HEK293 (cell line): Measurements from ENCODE around the gene WSCD2.

Experiments
- CTCF ChIA-PET: fragments of 350-600 bp; formaldehyde crosslinking; extraction: SDS; loops from one replicate; lab custom pipeline; 2021; ENCODE audit warnings: antibody characterized with exemption; lab: Yijun Ruan, JAX
- POLR2A ChIA-PET: fragments of 300-600 bp; formaldehyde crosslinking; extraction: SDS; loops from one replicate; lab custom pipeline; 2020; ENCODE audit warnings: antibody characterized with exemption, inconsistent platforms; lab: Yijun Ruan, JAX
- H3K27ac ChIP-seq: fragments of 200-500 bp; sonication (Bioruptor generic); 2 replicates; pipeline ENCODE4 v1.5.1; 2014; ENCODE audit warnings: low read depth, low read length, control low read depth, inconsistent platforms; ENCODE audit errors: extremely low read depth
- H3K36me3 ChIP-seq, 2 experiments: fragments of 200-500 bp in 1 of 2; sonication (Bioruptor generic) in 1 of 2; 1 replicate in 1 of 2; 2 replicates in 1 of 2; pipeline ENCODE4 v1.5.1; 2014 to 2017; ENCODE audit warnings: inconsistent platforms in 2 of 2, low read length in 2 of 2; ENCODE audit not compliant: control insufficient read depth in 2 of 2, insufficient read depth in 1 of 2
- H3K4me1 ChIP-seq: fragments of 200-500 bp; sonication (Bioruptor generic); 2 replicates; pipeline ENCODE4 v1.5.1; 2014; ENCODE audit warnings: mild to moderate bottlenecking, low read length, inconsistent platforms; ENCODE audit not compliant: control insufficient read depth, insufficient read depth
- H3K4me3 ChIP-seq: 2 replicates; pipeline ENCODE4 v1.5.1; 2011; ENCODE audit warnings: low read depth, mild to moderate bottlenecking, control low read depth, low read length, moderate library complexity
- H3K9me3 ChIP-seq: fragments of 200-500 bp; sonication (Bioruptor generic); 2 replicates; pipeline ENCODE4 v1.5.1; 2014; ENCODE audit warnings: low read depth, low read length, inconsistent platforms; ENCODE audit not compliant: control insufficient read depth, insufficient read depth
- GFI1B ChIP-seq: fragments of 450-650 bp; formaldehyde crosslinking; IDR thresholded peaks from 2 replicates; pipeline ENCODE4 v1.5.1; 2016; ENCODE audit warnings: missing biosample characterization, missing genetic modification characterization
- ZIC2 ChIP-seq: fragments of 450-650 bp; formaldehyde crosslinking; IDR thresholded peaks from 2 replicates; pipeline ENCODE4 v1.5.1; 2016; ENCODE audit warnings: missing biosample characterization, missing genetic modification characterization
- ZNF138 ChIP-seq: fragments of 450-650 bp; formaldehyde crosslinking; IDR thresholded peaks from 2 replicates; pipeline ENCODE4 v1.5.1; 2016; ENCODE audit warnings: missing biosample characterization, missing genetic modification characterization, borderline replicate concordance
- ZNF140 ChIP-seq: fragments of 450-650 bp; formaldehyde crosslinking; IDR thresholded peaks from 2 replicates; pipeline ENCODE4 v1.5.1; 2016; ENCODE audit warnings: missing biosample characterization, missing genetic modification characterization
- ZNF202 ChIP-seq: fragments of 450-650 bp; formaldehyde crosslinking; IDR thresholded peaks from 2 replicates; pipeline ENCODE4 v1.5.1; 2016; ENCODE audit warnings: missing biosample characterization, missing genetic modification characterization, borderline replicate concordance
- ZNF211 ChIP-seq: fragments of 450-650 bp; formaldehyde crosslinking; IDR thresholded peaks from 2 replicates; pipeline ENCODE4 v1.5.1; 2016; ENCODE audit warnings: low read depth, missing biosample characterization, missing genetic modification characterization
- ZNF274 ChIP-seq, 2 experiments: fragments of 200-500 bp in 1 of 2; fragments of 450-650 bp in 1 of 2; sonication (Bioruptor generic) in 1 of 2; formaldehyde crosslinking in 1 of 2; IDR thresholded peaks; 2 replicates each; pipeline versions ENCODE4 v1.5.1 to v1.6.1; 2014 to 2016; ENCODE audit warnings: borderline replicate concordance in 1 of 2, inconsistent platforms in 1 of 2, low read length in 1 of 2, missing biosample characterization in 1 of 2, missing genetic modification characterization in 1 of 2
- ZNF558 ChIP-seq: fragments of 450-650 bp; formaldehyde crosslinking; IDR thresholded peaks from 2 replicates; pipeline ENCODE4 v1.5.1; 2016; ENCODE audit warnings: missing biosample characterization, missing genetic modification characterization
- ZNF664 ChIP-seq: fragments of 450-650 bp; formaldehyde crosslinking; IDR thresholded peaks from 2 replicates; pipeline ENCODE4 v1.5.1; 2016; ENCODE audit warnings: missing biosample characterization, missing genetic modification characterization
- ZNF707 ChIP-seq: fragments of 450-650 bp; formaldehyde crosslinking; IDR thresholded peaks from 2 replicates; pipeline ENCODE4 v1.5.1; 2016; ENCODE audit warnings: missing biosample characterization, missing genetic modification characterization
- TF ChIP-seq, protein P1 (sequence below): fragments of 450-650 bp; formaldehyde crosslinking; IDR thresholded peaks from 2 replicates; pipeline ENCODE4 v1.5.1; 2016; ENCODE audit warnings: missing biosample characterization, missing genetic modification characterization
- TF ChIP-seq, protein P2 (sequence below): fragments of 450-650 bp; formaldehyde crosslinking; IDR thresholded peaks from 2 replicates; pipeline ENCODE4 v1.5.1; 2016; ENCODE audit warnings: missing biosample characterization, missing genetic modification characterization
- TF ChIP-seq, protein P3 (sequence below): fragments of 450-650 bp; IDR thresholded peaks from 2 replicates; pipeline ENCODE4 v1.5.1; 2018; ENCODE audit warnings: missing biosample characterization, mild to moderate bottlenecking, missing genetic modification characterization
- TF ChIP-seq, protein P4 (sequence below): fragments of 450-650 bp; formaldehyde crosslinking; IDR thresholded peaks from 2 replicates; pipeline ENCODE4 v1.5.1; 2016; ENCODE audit warnings: missing biosample characterization, missing genetic modification characterization

WSCD2 gene

DNA sequence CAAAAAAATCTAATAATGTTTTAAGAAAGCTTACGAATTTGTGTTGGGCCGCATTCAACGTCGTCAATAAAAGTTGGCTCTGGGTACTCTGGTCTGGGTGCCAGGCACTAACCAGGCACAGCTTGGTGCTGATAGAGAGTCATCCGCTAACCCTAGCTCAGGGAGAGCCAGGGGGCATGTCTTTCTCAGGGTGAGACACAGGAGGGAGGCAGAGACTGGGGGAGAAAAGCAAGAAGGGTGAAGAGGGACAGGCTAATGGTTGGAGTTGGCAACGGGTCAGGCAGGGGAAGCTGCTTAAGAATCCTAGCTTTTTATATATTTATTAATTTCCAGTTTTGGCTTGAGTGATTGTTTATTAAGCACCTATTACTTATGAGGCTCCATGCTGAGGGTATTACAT is 105.1 kb downstream of the WSCD2 start:
- TF ChIP-seq ZNF274 (IDR thresholded peaks at IDR 0.05; ENCODE audit: low read length) (no peak), ZNF274 (tag by site-specific recombination; IDR thresholded peaks at IDR 0.05; ENCODE audit: borderline replicate concordance) (no peak), ZNF202 (no peak), ZNF558 (tag by site-specific recombination) (no peak), ZNF664 (no peak), ZNF140 (no peak), ZNF138 (tag by site-specific recombination) (no peak)
- TF ChIP-seq, protein P1, sequence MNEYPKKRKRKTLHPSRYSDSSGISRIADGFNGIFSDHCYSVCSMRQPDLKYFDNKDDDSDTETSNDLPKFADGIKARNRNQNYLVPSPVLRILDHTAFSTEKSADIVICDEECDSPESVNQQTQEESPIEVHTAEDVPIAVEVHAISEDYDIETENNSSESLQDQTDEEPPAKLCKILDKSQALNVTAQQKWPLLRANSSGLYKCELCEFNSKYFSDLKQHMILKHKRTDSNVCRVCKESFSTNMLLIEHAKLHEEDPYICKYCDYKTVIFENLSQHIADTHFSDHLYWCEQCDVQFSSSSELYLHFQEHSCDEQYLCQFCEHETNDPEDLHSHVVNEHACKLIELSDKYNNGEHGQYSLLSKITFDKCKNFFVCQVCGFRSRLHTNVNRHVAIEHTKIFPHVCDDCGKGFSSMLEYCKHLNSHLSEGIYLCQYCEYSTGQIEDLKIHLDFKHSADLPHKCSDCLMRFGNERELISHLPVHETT: no peak
- ChIA-PET POLR2A (no interaction called here), CTCF (no interaction called here)
- Histone ChIP-seq H3K4me3 (no peak overlapping the region), H3K4me1 (no peaks in the 10 kb centered on the region), H3K27ac (no peak overlapping the region), H3K36me3 (no peaks in the 10 kb centered on the region), H3K9me3 (no peaks in the 10 kb centered on the region; the same call in 1 of the 2 replicates)

DNA sequence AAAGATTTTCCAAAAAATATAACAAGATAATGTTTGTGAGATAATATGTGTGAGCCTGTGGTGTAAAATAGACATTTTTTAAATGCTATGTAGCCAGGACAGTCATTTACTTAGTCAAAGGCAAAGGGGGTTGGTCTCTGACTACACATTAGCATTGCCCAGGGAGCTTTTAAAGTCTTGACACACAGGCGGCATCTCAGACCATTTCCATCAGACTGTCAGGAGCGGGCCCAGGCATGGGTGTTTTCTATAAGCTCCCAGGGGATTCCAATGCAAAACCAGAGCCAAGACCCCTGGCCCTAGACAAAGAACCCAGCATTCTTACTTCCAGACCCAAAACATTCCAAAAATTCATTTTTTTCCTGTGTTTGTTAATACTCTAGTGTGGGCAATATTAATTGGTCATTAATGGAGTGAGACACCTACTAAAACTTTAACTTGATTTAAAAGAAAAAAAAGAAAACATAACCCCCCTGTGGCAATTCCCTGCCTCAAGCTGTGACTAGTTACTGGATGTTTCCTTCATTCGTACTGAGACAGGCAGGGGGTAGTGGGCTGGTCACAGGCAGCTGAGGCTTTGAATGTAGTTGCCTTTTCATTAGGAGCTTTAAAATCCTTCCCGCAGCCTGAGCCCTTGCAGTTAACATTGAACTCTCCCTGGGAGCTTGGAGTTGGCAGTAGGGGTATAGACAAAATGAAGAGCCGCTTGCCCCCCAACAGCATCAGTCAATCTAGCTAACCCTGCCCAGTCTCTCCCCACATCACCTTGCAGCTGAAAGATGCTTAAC is 106.3 kb downstream of the WSCD2 start:
- H3K4me1 ChIP-seq: no peaks in the 10 kb centered on the region
- H3K9me3 ChIP-seq: no peaks in the 10 kb centered on the region; the same call in 1 of the 2 replicates
- CTCF ChIA-PET: interaction anchor here (1.4 kb wide), 1 partner anchor 19 kb away, joined by 4 read pairs; no protein-coding TSS in a partner anchor
- TF ChIP-seq ZIC2 (tag by site-specific recombination) (peak; percentile 37; the same call in 1 of the 2 replicates), ZNF707 (tag by site-specific recombination) (no peak)
- TF ChIP-seq, protein P2, sequence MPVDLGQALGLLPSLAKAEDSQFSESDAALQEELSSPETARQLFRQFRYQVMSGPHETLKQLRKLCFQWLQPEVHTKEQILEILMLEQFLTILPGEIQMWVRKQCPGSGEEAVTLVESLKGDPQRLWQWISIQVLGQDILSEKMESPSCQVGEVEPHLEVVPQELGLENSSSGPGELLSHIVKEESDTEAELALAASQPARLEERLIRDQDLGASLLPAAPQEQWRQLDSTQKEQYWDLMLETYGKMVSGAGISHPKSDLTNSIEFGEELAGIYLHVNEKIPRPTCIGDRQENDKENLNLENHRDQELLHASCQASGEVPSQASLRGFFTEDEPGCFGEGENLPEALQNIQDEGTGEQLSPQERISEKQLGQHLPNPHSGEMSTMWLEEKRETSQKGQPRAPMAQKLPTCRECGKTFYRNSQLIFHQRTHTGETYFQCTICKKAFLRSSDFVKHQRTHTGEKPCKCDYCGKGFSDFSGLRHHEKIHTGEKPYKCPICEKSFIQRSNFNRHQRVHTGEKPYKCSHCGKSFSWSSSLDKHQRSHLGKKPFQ: no peak
- TF ChIP-seq, protein P3, sequence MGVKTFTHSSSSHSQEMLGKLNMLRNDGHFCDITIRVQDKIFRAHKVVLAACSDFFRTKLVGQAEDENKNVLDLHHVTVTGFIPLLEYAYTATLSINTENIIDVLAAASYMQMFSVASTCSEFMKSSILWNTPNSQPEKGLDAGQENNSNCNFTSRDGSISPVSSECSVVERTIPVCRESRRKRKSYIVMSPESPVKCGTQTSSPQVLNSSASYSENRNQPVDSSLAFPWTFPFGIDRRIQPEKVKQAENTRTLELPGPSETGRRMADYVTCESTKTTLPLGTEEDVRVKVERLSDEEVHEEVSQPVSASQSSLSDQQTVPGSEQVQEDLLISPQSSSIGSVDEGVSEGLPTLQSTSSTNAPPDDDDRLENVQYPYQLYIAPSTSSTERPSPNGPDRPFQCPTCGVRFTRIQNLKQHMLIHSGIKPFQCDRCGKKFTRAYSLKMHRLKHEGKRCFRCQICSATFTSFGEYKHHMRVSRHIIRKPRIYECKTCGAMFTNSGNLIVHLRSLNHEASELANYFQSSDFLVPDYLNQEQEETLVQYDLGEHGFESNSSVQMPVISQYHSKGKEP: no peak
- TF ChIP-seq, protein P1: no peak
- H3K27ac ChIP-seq: no peak overlapping the region
- POLR2A ChIA-PET: no interaction called here
- H3K4me3 ChIP-seq: no peak overlapping the region
- H3K36me3 ChIP-seq: no peaks in the 10 kb centered on the region

DNA sequence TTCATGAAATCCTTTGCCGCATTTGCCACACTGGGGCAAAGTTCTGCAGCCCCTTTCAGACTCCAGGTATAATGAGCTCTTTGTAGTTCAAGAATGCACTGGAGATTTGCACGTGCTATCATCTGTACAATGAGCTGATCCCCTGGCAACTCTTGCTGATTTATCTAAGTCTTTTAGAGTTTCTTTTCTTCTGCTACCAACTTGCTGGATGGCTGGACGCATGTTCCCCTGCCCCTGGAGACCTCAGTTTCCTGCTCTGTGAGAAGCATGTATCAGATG is 106.8 kb downstream of the WSCD2 start:
- no peaks in the 10 kb centered on the region for H3K36me3 ChIP-seq
- no peak overlapping the region for H3K27ac ChIP-seq
- POLR2A ChIA-PET: no interaction called here
- TF ChIP-seq ZNF211: no peak
- TF ChIP-seq, protein P4, sequence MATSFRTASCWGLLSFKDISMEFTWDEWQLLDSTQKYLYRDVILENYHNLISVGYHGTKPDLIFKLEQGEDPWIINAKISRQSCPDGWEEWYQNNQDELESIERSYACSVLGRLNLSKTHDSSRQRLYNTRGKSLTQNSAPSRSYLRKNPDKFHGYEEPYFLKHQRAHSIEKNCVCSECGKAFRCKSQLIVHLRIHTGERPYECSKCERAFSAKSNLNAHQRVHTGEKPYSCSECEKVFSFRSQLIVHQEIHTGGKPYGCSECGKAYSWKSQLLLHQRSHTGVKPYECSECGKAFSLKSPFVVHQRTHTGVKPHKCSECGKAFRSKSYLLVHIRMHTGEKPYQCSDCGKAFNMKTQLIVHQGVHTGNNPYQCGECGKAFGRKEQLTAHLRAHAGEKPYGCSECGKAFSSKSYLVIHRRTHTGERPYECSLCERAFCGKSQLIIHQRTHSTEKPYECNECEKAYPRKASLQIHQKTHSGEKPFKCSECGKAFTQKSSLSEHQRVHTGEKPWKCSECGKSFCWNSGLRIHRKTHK: no peak
- TF ChIP-seq GFI1B (tag by site-specific recombination): no peak
- CTCF ChIA-PET: interaction anchor here (0.6 to 1.4 kb wide), 2 partner anchors 18 to 812 kb away, joined by 3 to 4 read pairs; no protein-coding TSS in a partner anchor
- no peak overlapping the region for H3K4me3 ChIP-seq
- H3K4me1 ChIP-seq: no peaks in the 10 kb centered on the region
- H3K9me3 ChIP-seq: no peaks in the 10 kb centered on the region; the same call in 1 of the 2 replicates
